HEK293T (cell line): ENCODE results near the gene ZMYND12.

Source experiments
- BHLHE40 ChIP-seq: fragments of 450-650 bp; IDR thresholded peaks from 2 replicates; pipeline ENCODE4 v1.6.1; 2016; ENCODE audit warnings: mild to moderate bottlenecking, moderate library complexity, borderline replicate concordance
- FOXA1 ChIP-seq: fragments of 450-650 bp; IDR thresholded peaks from 2 replicates; pipeline ENCODE4 v1.6.1; 2016; ENCODE audit warnings: mild to moderate bottlenecking
- FOXK2 ChIP-seq: fragments of 450-650 bp; IDR thresholded peaks from 2 replicates; pipeline ENCODE4 v1.6.1; 2016; ENCODE audit warnings: mild to moderate bottlenecking
- HDGF ChIP-seq: fragments of 450-650 bp; IDR thresholded peaks from 2 replicates; pipeline ENCODE4 v1.6.1; 2017; ENCODE audit warnings: antibody characterized with exemption, borderline replicate concordance
- L3MBTL2 ChIP-seq: fragments of 450-650 bp; conservative IDR thresholded peaks from 2 replicates; pipeline ENCODE4 v1.6.1; 2016; ENCODE audit warnings: mild to moderate bottlenecking
- NFRKB ChIP-seq: fragments of 450-650 bp; IDR thresholded peaks from 2 replicates; pipeline ENCODE4 v1.6.1; 2016; ENCODE audit warnings: mild to moderate bottlenecking, moderate library complexity
- SP1 ChIP-seq: fragments of 450-650 bp; IDR thresholded peaks from 2 replicates; pipeline ENCODE4 v1.6.1; 2017
- TARDBP ChIP-seq: fragments of 450-650 bp; IDR thresholded peaks from 2 replicates; pipeline ENCODE4 v1.6.1; 2016
- ZNF384 ChIP-seq: fragments of 450-650 bp; IDR thresholded peaks from 2 replicates; pipeline ENCODE4 v1.6.1; 2016
- TF ChIP-seq, protein P1 (sequence below): fragments of 450-650 bp; IDR thresholded peaks from 2 replicates; pipeline ENCODE4 v1.6.1; 2016

DNA sequence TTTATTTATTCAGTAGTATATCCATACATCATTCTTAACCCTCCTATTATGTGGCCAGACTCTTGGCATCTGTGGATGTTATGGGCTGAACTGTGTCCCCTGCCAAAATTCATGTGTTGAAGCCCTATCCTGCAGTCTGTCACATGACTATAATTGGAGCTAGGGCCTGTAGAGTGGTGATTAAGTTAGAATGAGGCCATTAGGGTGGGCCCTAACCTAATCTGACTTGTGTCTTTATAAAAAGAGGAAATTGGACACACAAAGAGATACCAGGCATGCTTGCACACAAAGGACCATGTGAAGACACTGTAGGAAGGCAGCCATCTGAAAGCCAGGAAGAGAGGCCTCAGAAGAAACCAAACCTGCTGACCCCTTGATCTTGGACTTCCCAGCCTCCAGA is 6.6 kb downstream of the ZMYND12 start:
- TF ChIP-seq FOXK2: no peak
- TF ChIP-seq HDGF: no peak
- TF ChIP-seq FOXA1: no peak
- no peak for TF ChIP-seq NFRKB
- TF ChIP-seq SP1: no peak
- no peak for TF ChIP-seq BHLHE40
- TF ChIP-seq, protein P1, sequence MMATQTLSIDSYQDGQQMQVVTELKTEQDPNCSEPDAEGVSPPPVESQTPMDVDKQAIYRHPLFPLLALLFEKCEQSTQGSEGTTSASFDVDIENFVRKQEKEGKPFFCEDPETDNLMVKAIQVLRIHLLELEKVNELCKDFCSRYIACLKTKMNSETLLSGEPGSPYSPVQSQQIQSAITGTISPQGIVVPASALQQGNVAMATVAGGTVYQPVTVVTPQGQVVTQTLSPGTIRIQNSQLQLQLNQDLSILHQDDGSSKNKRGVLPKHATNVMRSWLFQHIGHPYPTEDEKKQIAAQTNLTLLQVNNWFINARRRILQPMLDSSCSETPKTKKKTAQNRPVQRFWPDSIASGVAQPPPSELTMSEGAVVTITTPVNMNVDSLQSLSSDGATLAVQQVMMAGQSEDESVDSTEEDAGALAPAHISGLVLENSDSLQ: no peak
- no peak for TF ChIP-seq TARDBP
- no peak for TF ChIP-seq ZNF384
- TF ChIP-seq L3MBTL2: no peak
